GM23248 (cell line): ENCODE measurements around the gene CRYBG1. TPM values are rescaled to one million over a fixed set of nuclear protein-coding genes. Genes with fewer than 3 reads are reported as not detected.

Experiments
- DNase-seq: peaks from one replicate; pipeline ENCODE4 v3.0.0-alpha.2; 2015
- H2AFZ ChIP-seq: fragments of 200-600 bp; sonication (generic); 2 replicates; pipeline ENCODE4 v1.6.1; 2016; ENCODE audit warnings: antibody characterized with exemption
- H3F3A ChIP-seq: fragments of 200-600 bp; sonication (generic); 2 replicates; pipeline ENCODE4 v1.6.1; 2016; ENCODE audit warnings: mild to moderate bottlenecking, antibody characterized with exemption, mixed run types; ENCODE audit not compliant: insufficient read depth
- H3K27ac ChIP-seq: fragments of 200-600 bp; sonication (generic); 2 replicates; pipeline ENCODE4 v1.5.1; 2016; ENCODE audit warnings: mild to moderate bottlenecking
- H3K27me3 ChIP-seq: fragments of 200-600 bp; sonication (generic); replicated peaks from 2 replicates; pipeline ENCODE4 v1.6.1; 2016; ENCODE audit warnings: mild to moderate bottlenecking; ENCODE audit not compliant: insufficient read depth
- H3K36me3 ChIP-seq: fragments of 200-600 bp; sonication (generic); 2 replicates; pipeline ENCODE4 v1.6.1; 2016; ENCODE audit warnings: low read depth, mild to moderate bottlenecking
- H3K4me1 ChIP-seq: fragments of 200-600 bp; sonication (generic); 2 replicates; pipeline ENCODE4 v1.6.1; 2016; ENCODE audit warnings: mild to moderate bottlenecking; ENCODE audit not compliant: insufficient read depth
- H3K4me2 ChIP-seq: fragments of 200-600 bp; sonication (generic); one replicate; pipeline ENCODE4 v1.6.1; 2016; ENCODE audit warnings: mild to moderate bottlenecking; ENCODE audit not compliant: unreplicated experiment
- H3K4me3 ChIP-seq: fragments of 200-600 bp; sonication (generic); 2 replicates; pipeline ENCODE4 v1.5.1; 2016; ENCODE audit warnings: mild to moderate bottlenecking
- H3K79me2 ChIP-seq: fragments of 200-600 bp; sonication (generic); 2 replicates; pipeline ENCODE4 v1.6.1; 2016; ENCODE audit warnings: mild to moderate bottlenecking; ENCODE audit not compliant: insufficient read depth
- H3K9ac ChIP-seq: fragments of 200-600 bp; sonication (generic); 2 replicates; pipeline ENCODE4 v1.6.1; 2016; ENCODE audit warnings: mild to moderate bottlenecking
- H3K9me2 ChIP-seq: fragments of 200-600 bp; sonication (generic); 2 replicates; pipeline ENCODE4 v1.6.1; 2016; ENCODE audit warnings: mixed run types, mild to moderate bottlenecking, moderate library complexity; ENCODE audit not compliant: insufficient read depth
- H3K9me3 ChIP-seq: fragments of 200-600 bp; sonication (generic); one replicate; pipeline ENCODE4 v1.6.1; 2017; ENCODE audit warnings: low read depth
- H4K20me1 ChIP-seq: fragments of 200-600 bp; sonication (generic); 2 replicates; pipeline ENCODE4 v1.6.0; 2016; ENCODE audit not compliant: insufficient read depth
- EZH2 ChIP-seq: fragments of 200-600 bp; sonication (generic); IDR thresholded peaks from 2 replicates; pipeline ENCODE4 v1.6.1; 2018; ENCODE audit warnings: antibody characterized with exemption, mild to moderate bottlenecking; ENCODE audit not compliant: insufficient read depth, poor library complexity, severe bottlenecking
- EZH2phosphoT487 ChIP-seq: fragments of 200-600 bp; sonication (generic); IDR thresholded peaks from 2 replicates; pipeline ENCODE4 v1.6.1; 2018; ENCODE audit warnings: antibody characterized with exemption, moderate library complexity, mild to moderate bottlenecking, low read depth; ENCODE audit not compliant: insufficient read depth
- WGBS, 2 experiments: methylation state at CpG; one replicate each; pipeline ENCODE4 v1.1.6; 2015 to 2017; ENCODE audit warnings: low lambda C conversion rate in 2 of 2, low coverage in 1 of 2; ENCODE audit errors: missing lambda C conversion rate in 2 of 2; 5-methylcytosine and 5-hydroxymethylcytosine counted together
- in situ Hi-C: fragments of 300-500 bp; cut with MboI; formaldehyde crosslinking; loops from 2 replicates; pipeline ENCODE4 v1.15.0; 2020
- polyA plus RNA-seq: library from polyadenylated mRNA; unstranded; fragments of >200 nt; fragmentation: Nextera tagmentation; extraction: Ambion mirVana; gene quantifications from 2 replicates; pipeline ENCODE4 v1.2.1, GENCODE V29; 2016
- total RNA-seq: library from RNA; depleted of rRNA; stranded (reverse); fragments of >200 nt; shearing (Covaris generic); gene quantifications from 2 replicates; pipeline ENCODE4 v1.2.3, GENCODE V29; 2014

Gene CRYBG1
- total and polyA plus RNA-seq, 2 experiments from 2014 or later, result 1.9 to 8.4 TPM

GRCh38 chr6:106509420-106510089 is 149.0 kb downstream of the CRYBG1 start:
- Histone ChIP-seq H3F3A (peaks cover 17% of the 10 kb centered on the region), H2AFZ (peak overlapping the region; percentile 69), H3K4me3 (peak overlapping the region; percentile 75), H3K9ac (no peak overlapping the region), H3K27ac (no peak overlapping the region), H3K4me1 (peaks cover 15% of the 10 kb centered on the region), H3K79me2 (no peaks in the 10 kb centered on the region), H3K36me3 (no peaks in the 10 kb centered on the region), H3K9me3 (no peaks in the 10 kb centered on the region), H3K4me2 (peak overlapping the region; percentile 78), H4K20me1 (no peaks in the 10 kb centered on the region), H3K27me3 (no peaks in the 10 kb centered on the region), H3K9me2 (no peaks in the 10 kb centered on the region)
- TF ChIP-seq EZH2 (no peak), EZH2phosphoT487 (no peak)
- in situ Hi-C loops, result no loop called here
- 65 to 67% methylated on average over 25 of the region's 25 CpGs for WGBS, 2 experiments
- DNase-seq, result no peak

GRCh38 chr6:106510090-106510970 is 149.8 kb downstream of the CRYBG1 start:
- TF ChIP-seq EZH2 (no peak), EZH2phosphoT487 (no peak)
- H3K36me3 ChIP-seq, result no peaks in the 10 kb centered on the region
- no peaks in the 10 kb centered on the region for H4K20me1 ChIP-seq
- 1 to 2% methylated on average over 49 to 55 of the region's 56 CpGs for WGBS, 2 experiments
- H3K4me3 ChIP-seq, result peak overlapping the region; percentile 75
- H3K4me2 ChIP-seq, result peak overlapping the region; percentile 78
- H3K9me3 ChIP-seq, result no peaks in the 10 kb centered on the region
- H3K27ac ChIP-seq, result no peak overlapping the region
- H3K4me1 ChIP-seq, result peaks cover 15% of the 10 kb centered on the region
- no peaks in the 10 kb centered on the region for H3K27me3 ChIP-seq
- in situ Hi-C loops, result no loop called here
- peak overlapping the region; percentile 69 for H2AFZ ChIP-seq
- DNase-seq, result peak; percentile 62
- H3K9me2 ChIP-seq, result no peaks in the 10 kb centered on the region
- peaks cover 7% of the 10 kb centered on the region; the same call in 1 of the 2 replicates for H3K79me2 ChIP-seq
- no peak overlapping the region for H3K9ac ChIP-seq
- H3F3A ChIP-seq, result peaks cover 17% of the 10 kb centered on the region

GRCh38 chr6:106511288-106512047 is 151.0 kb downstream of the CRYBG1 start:
- H3K4me1 ChIP-seq, result peaks cover 17% of the 10 kb centered on the region
- no peaks in the 10 kb centered on the region for H3K27me3 ChIP-seq
- in situ Hi-C loops, result no loop called here
- 1% methylated on average over 28 to 29 of the region's 29 CpGs for WGBS, 2 experiments
- no peak for TF ChIP-seq EZH2
- no peak for TF ChIP-seq EZH2phosphoT487
- no peaks in the 10 kb centered on the region for H3K9me3 ChIP-seq
- no peaks in the 10 kb centered on the region for H4K20me1 ChIP-seq
- peak overlapping the region; percentile 76 for H3K9ac ChIP-seq
- H3K4me3 ChIP-seq, result peak overlapping the region; percentile 75
- H3K79me2 ChIP-seq, result peaks cover 16% of the 10 kb centered on the region
- peak overlapping the region; percentile 86 for H2AFZ ChIP-seq
- no peak overlapping the region for H3K27ac ChIP-seq
- peak overlapping the region; percentile 78 for H3K4me2 ChIP-seq
- DNase-seq, result peak; percentile 83
- no peaks in the 10 kb centered on the region for H3K9me2 ChIP-seq
- no peaks in the 10 kb centered on the region for H3K36me3 ChIP-seq
- peaks cover 17% of the 10 kb centered on the region for H3F3A ChIP-seq
